Type B pancreatic cell (in vitro differentiated cells): Measurements from ENCODE around the gene PCSK6. TPM values are rescaled to one million over a fixed set of nuclear protein-coding genes. Genes with fewer than 3 reads are reported as not detected.

Experiments used
- DNase-seq: peaks from one replicate; pipeline ENCODE4 v3.0.0; 2021; ENCODE audit warnings: mixed read lengths; ENCODE audit not compliant: unreplicated experiment; ENCODE audit errors: extremely low spot score
- H3K27ac Mint-ChIP-seq: 2 replicates; pipeline ENCODE4 v1.8.0; 2021; ENCODE audit warnings: mild to moderate bottlenecking, mixed read lengths
- H3K27me3 Mint-ChIP-seq: 2 replicates; pipeline ENCODE4 v1.8.0; 2021; ENCODE audit warnings: mixed read lengths
- H3K36me3 Mint-ChIP-seq: 2 replicates; pipeline ENCODE4 v1.8.0; 2021; ENCODE audit warnings: mixed read lengths
- H3K4me1 Mint-ChIP-seq: one replicate; pipeline ENCODE4 v1.8.0; 2021; ENCODE audit warnings: mixed read lengths; ENCODE audit not compliant: unreplicated experiment
- H3K4me3 Mint-ChIP-seq: 2 replicates; pipeline ENCODE4 v1.8.0; 2021; ENCODE audit warnings: mild to moderate bottlenecking, mixed read lengths
- H3K9me3 Mint-ChIP-seq: 2 replicates; pipeline ENCODE4 v1.8.0; 2021; ENCODE audit warnings: mixed read lengths
- total RNA-seq: library from RNA; stranded (reverse); gene quantifications from 2 replicates; pipeline ENCODE4 v1.2.1, GENCODE V29; 2021; ENCODE audit warnings: low replicate concordance
- TF ChIP-seq, protein P1 (sequence below): fragments of 200-600 bp; sonication (generic); conservative IDR thresholded peaks from 2 replicates; pipeline ENCODE4 v1.5.0; 2021; ENCODE audit warnings: antibody characterized with exemption, mild to moderate bottlenecking

PCSK6 gene
- total RNA-seq, 1 donor from 2014 or later: 5.4 TPM

DNA sequence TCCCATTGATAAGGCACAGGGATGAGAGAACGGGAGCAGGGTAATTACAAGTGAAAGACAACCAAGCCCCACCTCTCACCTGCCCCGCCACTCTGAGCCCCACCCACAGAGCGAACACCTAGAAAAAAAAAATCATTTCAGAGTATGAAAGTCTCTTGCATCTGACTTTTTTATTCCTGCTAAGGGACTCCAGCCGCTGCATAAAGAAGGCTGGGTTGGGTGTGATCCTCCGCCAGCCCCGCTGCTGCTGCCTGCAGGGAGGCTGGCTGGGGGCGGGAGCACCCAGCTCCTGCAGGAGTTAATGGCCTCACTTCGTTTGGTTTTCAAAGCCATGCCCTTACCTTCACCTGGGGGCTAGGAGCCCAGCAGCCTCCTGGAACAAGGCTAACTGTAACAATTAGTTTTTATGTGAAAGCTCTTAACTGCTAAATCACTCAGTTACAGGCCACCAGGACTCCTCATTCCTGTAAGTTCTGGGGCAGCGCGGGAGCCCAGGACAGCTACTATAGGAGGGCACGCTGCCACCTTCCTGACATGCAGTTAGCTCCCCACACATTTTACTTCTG lies 116.5 kb downstream of the PCSK6 start:
- Mint-ChIP-seq H3K27me3 (peaks cover 11% of the 10 kb centered on the region), H3K27ac (no peak overlapping the region), H3K9me3 (no peaks in the 10 kb centered on the region), H3K4me3 (no peak overlapping the region), H3K4me1 (peaks cover 21% of the 10 kb centered on the region), H3K36me3 (no peaks in the 10 kb centered on the region)
- TF ChIP-seq, protein P1, sequence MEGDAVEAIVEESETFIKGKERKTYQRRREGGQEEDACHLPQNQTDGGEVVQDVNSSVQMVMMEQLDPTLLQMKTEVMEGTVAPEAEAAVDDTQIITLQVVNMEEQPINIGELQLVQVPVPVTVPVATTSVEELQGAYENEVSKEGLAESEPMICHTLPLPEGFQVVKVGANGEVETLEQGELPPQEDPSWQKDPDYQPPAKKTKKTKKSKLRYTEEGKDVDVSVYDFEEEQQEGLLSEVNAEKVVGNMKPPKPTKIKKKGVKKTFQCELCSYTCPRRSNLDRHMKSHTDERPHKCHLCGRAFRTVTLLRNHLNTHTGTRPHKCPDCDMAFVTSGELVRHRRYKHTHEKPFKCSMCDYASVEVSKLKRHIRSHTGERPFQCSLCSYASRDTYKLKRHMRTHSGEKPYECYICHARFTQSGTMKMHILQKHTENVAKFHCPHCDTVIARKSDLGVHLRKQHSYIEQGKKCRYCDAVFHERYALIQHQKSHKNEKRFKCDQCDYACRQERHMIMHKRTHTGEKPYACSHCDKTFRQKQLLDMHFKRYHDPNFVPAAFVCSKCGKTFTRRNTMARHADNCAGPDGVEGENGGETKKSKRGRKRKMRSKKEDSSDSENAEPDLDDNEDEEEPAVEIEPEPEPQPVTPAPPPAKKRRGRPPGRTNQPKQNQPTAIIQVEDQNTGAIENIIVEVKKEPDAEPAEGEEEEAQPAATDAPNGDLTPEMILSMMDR: no peak
- no peak for DNase-seq

DNA sequence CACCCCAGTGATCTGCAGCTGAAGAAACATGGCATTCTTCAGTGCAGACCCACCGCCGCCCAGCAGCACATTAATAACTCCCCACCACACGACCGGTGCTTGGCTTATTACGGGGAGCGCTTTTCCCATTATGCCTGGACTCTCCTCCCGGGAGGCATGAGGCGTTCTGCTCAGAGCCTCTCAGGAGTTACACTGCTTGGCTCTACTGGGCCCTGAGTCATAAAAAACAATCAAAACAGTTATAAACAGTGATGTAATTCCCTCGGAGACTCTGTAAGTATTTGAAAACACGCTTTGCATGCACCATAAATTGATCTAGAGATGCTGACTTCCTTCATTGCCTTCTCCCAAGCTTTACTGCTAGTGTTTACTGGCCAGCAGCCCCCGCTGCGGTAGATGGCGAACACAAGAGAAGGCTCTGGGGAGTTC lies 117.3 kb downstream of the PCSK6 start:
- peaks cover 24% of the 10 kb centered on the region for H3K4me1 Mint-ChIP-seq
- peak overlapping the region; percentile 57 for H3K27ac Mint-ChIP-seq
- no peak for DNase-seq
- peaks cover 11% of the 10 kb centered on the region for H3K27me3 Mint-ChIP-seq
- H3K36me3 Mint-ChIP-seq: no peaks in the 10 kb centered on the region
- no peaks in the 10 kb centered on the region for H3K9me3 Mint-ChIP-seq
- H3K4me3 Mint-ChIP-seq: no peak overlapping the region
- TF ChIP-seq, protein P1: no peak

DNA sequence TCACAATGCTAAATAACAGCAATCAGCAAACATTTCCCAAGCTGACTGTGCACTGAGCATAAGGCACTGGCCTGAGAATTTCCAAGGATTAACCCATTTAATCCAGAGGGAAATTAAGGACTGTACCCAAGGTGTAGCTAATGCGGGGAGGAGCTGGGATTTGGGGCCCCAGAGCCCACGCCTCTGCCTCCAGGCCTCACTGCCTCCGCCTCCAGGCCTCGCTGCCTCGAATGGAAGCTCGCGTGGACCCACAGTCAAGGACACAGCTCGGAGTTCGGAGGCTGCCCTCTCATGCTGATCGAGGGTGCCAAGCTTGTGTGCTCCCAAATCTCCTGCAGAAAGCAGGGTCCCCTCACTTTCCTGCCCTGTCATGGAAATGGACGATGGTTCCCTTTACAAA lies 118.0 kb downstream of the PCSK6 start:
- H3K4me1 Mint-ChIP-seq: peaks cover 25% of the 10 kb centered on the region
- TF ChIP-seq, protein P1: no peak
- no peak for DNase-seq

DNA sequence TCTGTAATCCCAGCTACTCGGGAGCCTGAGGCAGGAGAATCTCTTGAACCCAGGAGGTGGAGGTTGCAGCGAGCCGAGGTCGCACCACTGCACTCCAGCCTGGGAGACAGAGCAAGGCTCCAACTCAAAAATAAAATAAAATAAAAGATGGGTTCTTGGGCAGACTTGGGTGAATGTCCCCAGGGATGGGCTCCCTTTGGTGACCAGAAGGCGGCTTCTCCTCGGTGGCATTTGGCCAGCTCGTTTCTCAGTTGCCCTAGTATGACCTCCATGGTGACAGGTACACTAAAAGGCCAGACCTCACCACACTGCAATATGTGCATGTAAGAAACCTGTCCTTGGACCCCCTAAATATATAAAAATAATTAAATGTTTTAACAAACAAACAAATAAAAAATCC lies 118.4 kb downstream of the PCSK6 start:
- no peak for DNase-seq
- H3K4me3 Mint-ChIP-seq: no peak overlapping the region
- peaks cover 25% of the 10 kb centered on the region for H3K4me1 Mint-ChIP-seq
- peaks cover 11% of the 10 kb centered on the region for H3K27me3 Mint-ChIP-seq
- TF ChIP-seq, protein P1: no peak
- H3K36me3 Mint-ChIP-seq: no peaks in the 10 kb centered on the region
- H3K9me3 Mint-ChIP-seq: no peaks in the 10 kb centered on the region
- no peak overlapping the region for H3K27ac Mint-ChIP-seq

More for the DNA sequence above, 118.0 kb downstream of the PCSK6 start:
- H3K27me3 Mint-ChIP-seq: peaks cover 11% of the 10 kb centered on the region
- no peaks in the 10 kb centered on the region for H3K36me3 Mint-ChIP-seq
- no peaks in the 10 kb centered on the region for H3K9me3 Mint-ChIP-seq
- H3K4me3 Mint-ChIP-seq: no peak overlapping the region
- no peak overlapping the region for H3K27ac Mint-ChIP-seq

DNA sequence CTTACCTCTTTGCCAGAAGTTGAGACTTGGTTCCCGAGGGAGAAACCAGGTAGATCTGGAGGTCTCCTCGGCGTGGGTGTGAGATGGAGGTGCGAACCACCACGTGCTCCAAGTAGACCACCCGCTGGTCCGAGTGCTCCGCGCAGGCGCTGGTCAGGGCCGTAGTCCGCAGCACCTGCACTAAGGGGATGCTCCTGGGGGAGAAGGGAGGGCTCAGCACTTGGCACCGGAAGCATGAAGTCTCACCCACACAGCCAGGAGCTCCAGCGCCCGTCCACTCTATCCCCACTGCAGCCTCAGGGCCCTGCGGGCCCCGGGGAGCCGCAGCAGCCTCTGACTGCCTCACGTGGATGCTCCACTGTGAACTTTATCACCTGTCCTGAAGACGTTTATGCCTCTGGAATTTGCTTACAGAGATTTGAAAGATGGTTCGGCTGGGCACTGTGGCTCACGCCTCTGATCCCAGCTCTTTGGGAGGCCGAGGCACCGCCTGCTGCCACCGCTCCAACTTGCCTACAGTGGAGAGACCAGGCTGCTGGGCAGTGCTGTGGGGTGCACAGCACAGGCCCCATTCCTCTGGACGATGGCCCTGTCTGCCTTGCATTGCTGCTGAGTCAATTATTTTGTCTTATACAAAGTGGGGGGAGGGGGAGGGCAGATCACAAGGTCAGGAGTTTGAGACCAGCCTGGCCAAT lies 119.0 kb downstream of the PCSK6 start:
- Mint-ChIP-seq H3K27ac (no peak overlapping the region), H3K36me3 (no peaks in the 10 kb centered on the region), H3K27me3 (peaks cover 11% of the 10 kb centered on the region), H3K4me3 (no peak overlapping the region), H3K9me3 (no peaks in the 10 kb centered on the region), H3K4me1 (peaks cover 25% of the 10 kb centered on the region)
- TF ChIP-seq, protein P1: no peak
- no peak for DNase-seq
